Measurements from ENCODE around the gene SDSL.

The SDSL gene

GRCh38 chr12:113388351-113388750 lies 33.8 kb upstream of the SDSL start:
- ChIA-PET CTCF (no interaction called here), POLR2A (no interaction called here)
- no peak overlapping the region for H3K27ac ChIP-seq (ENCODE audit: extremely low read depth, low read depth, low read length)

GRCh38 chr12:113390064-113391043 lies 31.8 kb upstream of the SDSL start:
- no peaks in the 10 kb centered on the region for H3K9me3 ChIP-seq (ENCODE audit: control insufficient read depth, insufficient read depth, low read depth, low read length)
- no peaks in the 10 kb centered on the region for H3K4me1 ChIP-seq (ENCODE audit: control insufficient read depth, insufficient read depth, low read length)
- H3K4me3 ChIP-seq (ENCODE audit: low read depth, low read length): no peak overlapping the region
- ChIA-PET CTCF (no interaction called here), POLR2A (no interaction called here)
- no peak overlapping the region for H3K27ac ChIP-seq (ENCODE audit: extremely low read depth, low read depth, low read length)
- peaks cover 7 to 39% of the 10 kb centered on the region in 2 experiments; a peak in 2 of 3 replicates for H3K36me3 ChIP-seq (ENCODE audit: control insufficient read depth in 2 of 2, insufficient read depth in 1 of 2, low read length in 2 of 2)
- TF ChIP-seq ZNF280C (tag by site-specific recombination; IDR thresholded peaks at IDR 0.05) (no peak), ZNF529 (tag by site-specific recombination; IDR thresholded peaks at IDR 0.05; ENCODE audit: insufficient replicate concordance) (no peak), RBAK (tag by site-specific recombination; IDR thresholded peaks at IDR 0.05) (no peak), EGR2 (tag by site-specific recombination; IDR thresholded peaks at IDR 0.05; ENCODE audit: low read depth) (peak; percentile 100), ZNF366 (tag by site-specific recombination; conservative IDR thresholded peaks at IDR 0.05) (peak; percentile 80), ZEB2 (tag by site-specific recombination; IDR thresholded peaks at IDR 0.05) (no peak), KLF9 (tag by site-specific recombination; IDR thresholded peaks at IDR 0.05; ENCODE audit: low read depth) (0 out of 2 replicates have a peak, but pooled peaks have one; percentile 1), ZNF280D (tag by site-specific recombination; IDR thresholded peaks at IDR 0.05) (no peak), SP2 (tag by site-specific recombination; IDR thresholded peaks at IDR 0.05) (0 out of 2 replicates have a peak, but pooled peaks have one; percentile 11), PBX3 (CRISPR knock-in tag; IDR thresholded peaks at IDR 0.05) (no peak), ZNF843 (tag by site-specific recombination; IDR thresholded peaks at IDR 0.05) (no peak), KLF1 (tag by site-specific recombination; IDR thresholded peaks at IDR 0.05) (no peak), ZFHX2 (tag by site-specific recombination; conservative IDR thresholded peaks at IDR 0.05) (peak; percentile 99), ZNF776 (tag by site-specific recombination; IDR thresholded peaks at IDR 0.05; ENCODE audit: borderline replicate concordance) (no peak), SP3 (tag by site-specific recombination; IDR thresholded peaks at IDR 0.05) (no peak), ZNF404 (tag by site-specific recombination; IDR thresholded peaks at IDR 0.05) (no peak)

More at GRCh38 chr12:113388351-113388750, 33.8 kb upstream of the SDSL start:
- H3K36me3 ChIP-seq (ENCODE audit: control insufficient read depth in 2 of 2, insufficient read depth in 1 of 2, low read length in 2 of 2): peaks cover 7 to 52% of the 10 kb centered on the region in 2 experiments; a peak in 2 of 3 replicates
- no peaks in the 10 kb centered on the region for H3K4me1 ChIP-seq (ENCODE audit: control insufficient read depth, insufficient read depth, low read length)
- TF ChIP-seq, protein P1, sequence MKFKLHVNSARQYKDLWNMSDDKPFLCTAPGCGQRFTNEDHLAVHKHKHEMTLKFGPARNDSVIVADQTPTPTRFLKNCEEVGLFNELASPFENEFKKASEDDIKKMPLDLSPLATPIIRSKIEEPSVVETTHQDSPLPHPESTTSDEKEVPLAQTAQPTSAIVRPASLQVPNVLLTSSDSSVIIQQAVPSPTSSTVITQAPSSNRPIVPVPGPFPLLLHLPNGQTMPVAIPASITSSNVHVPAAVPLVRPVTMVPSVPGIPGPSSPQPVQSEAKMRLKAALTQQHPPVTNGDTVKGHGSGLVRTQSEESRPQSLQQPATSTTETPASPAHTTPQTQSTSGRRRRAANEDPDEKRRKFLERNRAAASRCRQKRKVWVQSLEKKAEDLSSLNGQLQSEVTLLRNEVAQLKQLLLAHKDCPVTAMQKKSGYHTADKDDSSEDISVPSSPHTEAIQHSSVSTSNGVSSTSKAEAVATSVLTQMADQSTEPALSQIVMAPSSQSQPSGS (tag by site-specific recombination; IDR thresholded peaks at IDR 0.05; ENCODE audit: low read depth): no peak
- TF ChIP-seq ZXDB (tag by site-specific recombination; IDR thresholded peaks at IDR 0.05) (no peak), ZNF510 (tag by site-specific recombination; IDR thresholded peaks at IDR 0.05; ENCODE audit: insufficient replicate concordance) (no peak), ZBTB10 (tag by site-specific recombination; IDR thresholded peaks at IDR 0.05) (no peak), ZNF830 (tag by site-specific recombination; IDR thresholded peaks at IDR 0.05; ENCODE audit: low read depth) (no peak)
- no peak overlapping the region for H3K4me3 ChIP-seq (ENCODE audit: low read depth, low read length)
- H3K9me3 ChIP-seq (ENCODE audit: control insufficient read depth, insufficient read depth, low read depth, low read length): no peaks in the 10 kb centered on the region

Data from HEK293 (cell line).